ENCODE measurements around the gene CXCL16. TPM values are rescaled to one million over a fixed set of nuclear protein-coding genes. Genes with fewer than 3 reads are reported as not detected.

CXCL16 gene
- total RNA-seq, 2 experiments from 2014 or later: 3.1 to 3.4 TPM

GRCh38 chr17:4772235-4772613, 32.5 kb upstream of the CXCL16 start:
- intact Hi-C loops (cut with micrococcal nuclease): no loop called here
- H3K4me1 Mint-ChIP-seq (ENCODE audit: low read depth): peaks cover 11% of the 10 kb centered on the region
- POLR2A ChIA-PET: no interaction called here
- H3K36me3 Mint-ChIP-seq: no peaks in the 10 kb centered on the region
- DNase-seq: no peak
- CTCF ChIA-PET: interaction anchor here (2.0 kb wide), 1 partner anchor 18 kb away, joined by 5 read pairs; no protein-coding TSS in a partner anchor
- peaks cover 8% of the 10 kb centered on the region for H3K27me3 Mint-ChIP-seq
- no peak overlapping the region for H3K4me3 Mint-ChIP-seq
- no peaks in the 10 kb centered on the region for H3K9me3 Mint-ChIP-seq
- H3K27ac Mint-ChIP-seq: no peak overlapping the region

DNA sequence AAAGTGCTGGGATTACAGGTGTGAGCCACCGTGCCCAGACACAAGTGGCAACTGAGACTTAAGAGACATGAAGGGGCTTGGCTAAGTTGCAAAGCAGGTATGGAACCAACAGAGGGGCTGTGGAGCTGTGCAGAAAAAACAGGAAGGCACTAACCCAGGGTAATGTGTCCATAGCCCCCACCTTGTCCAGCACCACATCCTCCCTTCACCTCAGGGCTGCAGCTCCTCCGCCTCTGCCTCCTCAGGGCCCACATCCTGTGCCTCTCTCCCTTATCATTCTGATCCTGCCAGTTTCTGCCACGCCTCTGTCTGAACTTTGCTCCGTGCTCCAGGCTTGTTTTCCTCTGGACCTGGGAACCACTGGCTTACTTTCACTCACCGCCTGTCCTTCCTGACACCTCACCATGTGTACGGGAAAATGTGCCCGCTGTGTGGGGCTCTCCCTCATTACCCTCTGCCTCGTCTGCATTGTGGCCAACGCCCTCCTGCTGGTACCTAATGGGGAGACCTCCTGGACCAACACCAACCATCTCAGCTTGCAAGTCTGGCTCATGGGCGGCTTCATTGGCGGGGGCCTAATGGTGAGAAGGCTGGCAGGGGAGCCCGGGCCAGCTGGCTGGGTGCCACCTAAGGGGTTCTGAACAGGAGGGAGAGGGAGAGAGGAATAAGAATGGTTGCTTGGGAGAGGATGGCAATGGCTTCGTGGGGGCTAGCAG, 31.9 kb upstream of the CXCL16 start, which contains the start of gene TM4SF5:
TSS of gene TM4SF5 (plus strand) at position 368 of the 716 bp plus-strand sequence. CDS start at position 405, 37 bp downstream.
- POLR2A ChIA-PET: no interaction called here
- intact Hi-C loops (cut with micrococcal nuclease): no loop called here
- no peak within 1 kb of the TSS for H3K27ac Mint-ChIP-seq
- no peaks in the 10 kb centered on the region for H3K36me3 Mint-ChIP-seq
- peak; percentile 47 for DNase-seq
- peaks cover 8% of the 10 kb centered on the region for H3K27me3 Mint-ChIP-seq
- no peak within 1 kb of the TSS for H3K4me3 Mint-ChIP-seq
- H3K9me3 Mint-ChIP-seq: no peaks in the 10 kb centered on the region
- CTCF ChIA-PET: interaction anchor here (2.0 kb wide), 1 partner anchor 18 kb away, joined by 5 read pairs; no protein-coding TSS in a partner anchor
- peaks cover 11% of the 10 kb centered on the region for H3K4me1 Mint-ChIP-seq (ENCODE audit: low read depth)

- Mint-ChIP-seq H3K9me3 (no peaks in the 10 kb centered on the region), H3K36me3 (no peaks in the 10 kb centered on the region), H3K27me3 (peaks cover 6% of the 10 kb centered on the region), H3K27ac (no peak overlapping the region), H3K4me1 (ENCODE audit: low read depth) (peaks cover 11% of the 10 kb centered on the region), H3K4me3 (no peak overlapping the region)
- ChIA-PET CTCF (no interaction called here), POLR2A (no interaction called here)
- DNase-seq: no peak
- intact Hi-C loops (cut with micrococcal nuclease): no loop called here
Measured at GRCh38 chr17:4769628-4770027, 29.9 kb upstream of the CXCL16 start.

DNA sequence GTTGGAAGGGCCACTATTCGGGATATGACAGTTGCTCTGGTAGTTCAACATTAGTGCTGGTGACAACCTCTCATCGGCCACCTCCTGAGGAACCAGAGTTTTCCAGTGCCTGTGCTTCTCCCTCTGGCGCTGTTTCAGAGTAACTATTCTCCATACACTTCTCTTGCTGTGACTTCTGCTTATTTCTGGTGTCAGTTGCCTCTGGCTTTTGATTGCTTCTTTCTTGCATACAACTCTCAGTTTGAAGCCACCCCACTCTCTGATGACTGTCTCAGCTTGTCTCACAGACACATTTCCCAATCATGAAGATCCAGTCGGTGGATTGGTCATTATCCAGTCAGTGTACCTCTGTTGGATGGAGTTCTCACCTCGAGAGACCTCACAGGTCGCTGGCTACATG, 28.6 kb upstream of the CXCL16 start:
- Mint-ChIP-seq H3K4me3 (no peak overlapping the region), H3K36me3 (no peaks in the 10 kb centered on the region), H3K27me3 (peaks cover 6% of the 10 kb centered on the region), H3K4me1 (ENCODE audit: low read depth) (peaks cover 11% of the 10 kb centered on the region), H3K9me3 (no peaks in the 10 kb centered on the region), H3K27ac (no peak overlapping the region)
- intact Hi-C loops (cut with micrococcal nuclease): no loop called here
- ChIA-PET CTCF (no interaction called here), POLR2A (no interaction called here)
- DNase-seq: no peak

DNA sequence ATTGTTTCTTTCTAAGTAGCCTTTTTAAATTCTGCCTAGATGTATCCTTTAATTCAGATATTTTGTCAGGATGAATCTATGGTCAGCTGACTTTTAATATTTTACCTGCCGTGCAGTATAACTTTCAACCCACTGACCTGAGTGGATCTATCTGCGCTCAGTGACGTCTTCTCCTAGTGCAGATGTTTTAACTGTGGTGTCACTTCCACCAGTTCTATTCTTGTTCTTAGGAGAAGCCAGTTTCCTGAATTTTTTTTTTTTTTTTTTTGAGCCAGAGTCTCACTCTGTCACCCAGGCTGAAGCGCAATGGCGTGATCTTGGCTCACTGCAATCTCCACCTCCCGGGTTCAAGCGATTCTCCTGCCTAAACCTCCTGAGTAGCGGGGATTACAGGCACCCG, 27.0 kb upstream of the CXCL16 start:
- intact Hi-C loops (cut with micrococcal nuclease): no loop called here
- H3K4me1 Mint-ChIP-seq (ENCODE audit: low read depth): peaks cover 7% of the 10 kb centered on the region
- ChIA-PET POLR2A (no interaction called here), CTCF (interaction anchor here (0.7 kb wide), 1 partner anchor 307 kb away, joined by 3 read pairs; no protein-coding TSS in a partner anchor)
- no peaks in the 10 kb centered on the region for H3K9me3 Mint-ChIP-seq
- DNase-seq: no peak
- peaks cover 4% of the 10 kb centered on the region for H3K27me3 Mint-ChIP-seq
- H3K36me3 Mint-ChIP-seq: no peaks in the 10 kb centered on the region
- H3K4me3 Mint-ChIP-seq: no peak overlapping the region
- H3K27ac Mint-ChIP-seq: no peak overlapping the region

DNA sequence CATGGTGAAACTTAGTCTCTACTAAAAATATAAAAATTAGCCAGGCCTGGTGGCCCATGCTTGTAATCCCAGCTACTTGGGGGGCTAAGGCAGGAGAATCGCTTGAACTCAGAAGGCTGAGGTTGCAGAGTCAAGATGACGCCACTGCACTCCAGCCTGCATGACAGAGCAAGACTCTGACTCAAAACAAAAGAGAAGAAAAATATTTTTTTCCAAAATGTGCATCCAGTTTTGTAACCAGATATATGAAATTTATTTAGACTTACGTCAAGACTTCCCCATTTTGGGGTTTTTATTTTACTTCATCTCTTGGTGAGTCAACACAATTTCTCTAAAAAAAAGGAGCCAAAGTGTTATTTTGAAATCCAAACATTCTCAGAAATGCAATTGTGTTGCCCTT, 26.5 kb upstream of the CXCL16 start:
- Mint-ChIP-seq H3K27me3 (peaks cover 3% of the 10 kb centered on the region), H3K4me1 (ENCODE audit: low read depth) (peaks cover 3% of the 10 kb centered on the region), H3K4me3 (no peak overlapping the region), H3K36me3 (no peaks in the 10 kb centered on the region), H3K27ac (no peak overlapping the region), H3K9me3 (no peaks in the 10 kb centered on the region)
- DNase-seq: no peak
- ChIA-PET CTCF (no interaction called here), POLR2A (no interaction called here)
- intact Hi-C loops (cut with micrococcal nuclease): no loop called here

DNA sequence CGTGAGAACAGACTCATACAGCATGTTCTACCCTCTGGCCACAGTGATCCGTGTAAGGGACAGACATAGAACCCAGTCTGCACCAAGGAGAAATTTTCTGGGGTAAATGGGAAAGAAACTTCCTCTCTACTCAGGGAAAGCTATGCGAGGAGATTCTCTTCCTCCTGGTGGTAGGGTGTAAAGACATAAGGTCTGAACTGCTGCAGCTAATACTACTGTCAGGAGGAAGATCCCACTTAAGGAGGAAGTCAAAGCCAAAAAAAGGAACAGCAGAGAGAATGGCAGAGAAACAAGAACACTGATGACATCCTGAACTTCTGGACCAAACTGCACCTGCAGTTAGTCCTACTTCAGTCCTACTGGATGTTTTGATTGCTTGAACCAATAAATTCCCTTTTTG, 24.9 kb upstream of the CXCL16 start:
- no peak overlapping the region for H3K4me3 Mint-ChIP-seq
- DNase-seq: no peak
- H3K27me3 Mint-ChIP-seq: peaks cover 8% of the 10 kb centered on the region
- H3K9me3 Mint-ChIP-seq: no peaks in the 10 kb centered on the region
- intact Hi-C loops (cut with micrococcal nuclease): no loop called here
- no peaks in the 10 kb centered on the region for H3K36me3 Mint-ChIP-seq
- H3K4me1 Mint-ChIP-seq (ENCODE audit: low read depth): no peaks in the 10 kb centered on the region
- ChIA-PET POLR2A (no interaction called here), CTCF (interaction anchor here (1.7 kb wide), 1 partner anchor 25 kb away, joined by 6 read pairs; no protein-coding TSS in a partner anchor)
- no peak overlapping the region for H3K27ac Mint-ChIP-seq

DNA sequence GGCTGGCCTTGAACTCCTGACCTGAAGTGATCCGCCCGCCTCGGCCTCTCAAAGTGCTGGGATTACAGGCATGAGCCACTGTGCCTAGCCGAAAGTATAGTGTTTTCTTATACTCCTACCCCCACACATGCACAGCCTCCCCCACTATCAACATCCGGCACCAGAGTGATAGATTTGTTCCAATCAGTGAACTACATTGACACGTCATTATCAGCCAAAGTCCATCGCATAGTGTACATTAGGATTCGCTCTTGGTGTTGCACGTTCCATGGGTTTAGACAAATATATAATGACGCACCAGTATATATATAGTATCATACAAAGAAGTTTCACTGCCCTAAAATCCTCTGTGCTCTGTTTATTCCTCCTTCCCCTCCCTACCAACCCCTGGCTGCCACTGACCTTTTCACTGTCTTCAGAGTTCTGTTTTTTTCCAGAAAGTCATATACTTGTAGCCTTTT, 20.1 kb upstream of the CXCL16 start:
- no peaks in the 10 kb centered on the region for H3K36me3 Mint-ChIP-seq
- H3K4me1 Mint-ChIP-seq (ENCODE audit: low read depth): no peaks in the 10 kb centered on the region
- ChIA-PET POLR2A (no interaction called here), CTCF (no interaction called here)
- no peak for DNase-seq
- H3K27me3 Mint-ChIP-seq: peaks cover 10% of the 10 kb centered on the region
- intact Hi-C loops (cut with micrococcal nuclease): no loop called here
- H3K4me3 Mint-ChIP-seq: no peak overlapping the region
- no peaks in the 10 kb centered on the region for H3K9me3 Mint-ChIP-seq
- no peak overlapping the region for H3K27ac Mint-ChIP-seq

DNA sequence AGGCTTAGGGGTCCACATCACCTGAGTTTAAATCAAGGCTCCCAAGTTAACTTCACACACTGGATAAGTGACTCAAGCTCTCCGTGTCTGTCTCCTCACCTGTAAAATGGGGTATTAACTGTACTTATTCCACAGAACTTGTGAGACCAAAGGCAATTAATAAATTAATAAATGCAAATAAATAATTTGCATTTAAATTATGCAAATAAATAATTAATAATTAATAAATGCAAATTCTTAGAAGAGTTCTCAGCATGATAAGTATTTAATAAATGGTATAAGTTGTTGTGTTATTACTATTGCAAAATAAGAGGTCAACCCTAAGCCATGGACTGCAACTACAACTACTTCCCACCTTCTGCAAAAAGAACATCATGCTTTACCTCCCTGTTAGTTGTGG, 13.7 kb upstream of the CXCL16 start:
- peaks cover 2% of the 10 kb centered on the region for H3K4me1 Mint-ChIP-seq (ENCODE audit: low read depth)
- CTCF ChIA-PET: no interaction called here
- H3K27ac Mint-ChIP-seq: no peak overlapping the region
- peaks cover 16% of the 10 kb centered on the region for H3K27me3 Mint-ChIP-seq
- H3K36me3 Mint-ChIP-seq: no peaks in the 10 kb centered on the region
- intact Hi-C loops (cut with micrococcal nuclease): no loop called here
- POLR2A ChIA-PET: no interaction called here
- H3K9me3 Mint-ChIP-seq: no peaks in the 10 kb centered on the region
- no peak for DNase-seq
- no peak overlapping the region for H3K4me3 Mint-ChIP-seq

- POLR2A ChIA-PET: no interaction called here
- no peaks in the 10 kb centered on the region for H3K36me3 Mint-ChIP-seq
- H3K27ac Mint-ChIP-seq: no peak overlapping the region
- no peak for DNase-seq
- no peaks in the 10 kb centered on the region for H3K9me3 Mint-ChIP-seq
- CTCF ChIA-PET: no interaction called here
- intact Hi-C loops (cut with micrococcal nuclease): no loop called here
- H3K4me1 Mint-ChIP-seq (ENCODE audit: low read depth): peaks cover 11% of the 10 kb centered on the region
- peaks cover 16% of the 10 kb centered on the region for H3K27me3 Mint-ChIP-seq
- H3K4me3 Mint-ChIP-seq: no peak overlapping the region
Measured at GRCh38 chr17:4751932-4752331, 12.2 kb upstream of the CXCL16 start.

DNA sequence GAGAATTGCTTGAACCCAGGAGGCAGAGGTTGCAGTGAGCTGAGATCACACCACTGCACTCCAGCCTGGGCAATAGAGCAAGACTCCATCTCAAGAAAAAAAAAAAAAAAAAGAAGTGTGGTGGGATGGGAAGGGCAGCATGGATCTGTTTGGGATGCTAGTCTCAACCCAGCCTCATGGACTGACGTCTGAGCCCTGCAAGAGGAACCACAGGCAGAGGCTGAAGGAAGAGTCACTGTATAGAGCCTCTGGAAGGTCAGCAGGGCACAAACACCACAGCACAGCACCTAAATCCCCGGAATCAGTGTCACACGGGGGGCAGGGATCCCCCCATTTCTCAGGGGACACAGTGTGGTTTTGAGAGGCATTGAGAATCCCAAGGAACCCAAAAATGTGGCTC, 10.9 kb upstream of the CXCL16 start:
- intact Hi-C loops (cut with micrococcal nuclease): no loop called here
- ChIA-PET CTCF (no interaction called here), POLR2A (no interaction called here)

DNA sequence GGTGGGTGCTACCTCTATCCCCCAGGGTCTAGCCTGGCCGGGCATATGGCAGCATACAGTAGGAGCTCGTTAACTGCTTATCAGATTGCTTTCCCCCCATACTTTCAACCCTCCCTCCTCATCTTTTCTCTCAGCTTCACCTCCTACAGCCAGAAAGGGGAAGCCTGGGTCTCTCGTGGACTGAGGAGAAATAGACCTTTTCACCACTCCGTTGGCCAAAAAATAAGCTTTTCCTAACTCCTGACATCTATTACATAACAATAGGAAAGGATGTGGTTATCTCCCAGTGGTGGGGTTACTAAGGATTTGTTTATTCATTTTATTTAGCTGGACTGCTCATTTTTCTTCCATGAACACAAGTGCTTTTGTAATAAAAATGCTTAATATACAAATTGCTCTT, 9.0 kb upstream of the CXCL16 start:
- intact Hi-C loops (cut with micrococcal nuclease): loop anchor here (1.0 kb wide), 1 partner anchor 20 kb away; no protein-coding TSS in a partner anchor
- DNase-seq: no peak
- Mint-ChIP-seq H3K36me3 (no peaks in the 10 kb centered on the region), H3K27me3 (peaks cover 9% of the 10 kb centered on the region), H3K4me1 (ENCODE audit: low read depth) (peaks cover 11% of the 10 kb centered on the region), H3K4me3 (no peak overlapping the region), H3K9me3 (no peaks in the 10 kb centered on the region), H3K27ac (no peak overlapping the region)
- ChIA-PET CTCF (interaction anchor here (1.0 kb wide), 1 partner anchor 41 kb away, joined by 3 read pairs; no protein-coding TSS in a partner anchor), POLR2A (no interaction called here)

More for the DNA sequence above, 10.9 kb upstream of the CXCL16 start:
- no peak for DNase-seq
- Mint-ChIP-seq H3K27ac (no peak overlapping the region), H3K4me3 (no peak overlapping the region), H3K4me1 (ENCODE audit: low read depth) (peaks cover 11% of the 10 kb centered on the region), H3K36me3 (no peaks in the 10 kb centered on the region), H3K9me3 (no peaks in the 10 kb centered on the region), H3K27me3 (peaks cover 16% of the 10 kb centered on the region)

DNA sequence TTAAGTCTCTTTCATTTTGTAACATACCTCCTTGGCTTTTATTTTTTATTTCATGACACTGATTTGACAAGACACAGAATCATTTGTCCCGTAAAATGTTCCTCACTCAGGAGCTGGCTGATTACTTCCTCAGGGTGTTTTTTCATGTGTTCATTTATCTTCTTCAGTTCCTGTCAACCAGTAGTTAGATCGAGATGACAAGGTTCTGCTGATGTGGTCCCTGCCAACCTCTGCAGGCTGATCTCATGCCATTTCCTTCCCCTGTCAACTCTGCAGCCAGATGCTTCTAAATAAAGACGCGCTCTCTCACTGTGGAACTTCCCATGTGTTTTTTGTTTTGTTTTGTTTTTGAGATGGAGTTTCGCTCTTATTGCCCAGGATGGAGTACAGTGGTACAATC, 8.1 kb upstream of the CXCL16 start:
- peaks cover 11% of the 10 kb centered on the region for H3K4me1 Mint-ChIP-seq (ENCODE audit: low read depth)
- peaks cover 8% of the 10 kb centered on the region for H3K27me3 Mint-ChIP-seq
- no peak overlapping the region for H3K27ac Mint-ChIP-seq
- CTCF ChIA-PET: interaction anchor here (1.0 kb wide), 1 partner anchor 42 kb away, joined by 3 read pairs; no protein-coding TSS in a partner anchor
- peak; percentile 49 for DNase-seq
- H3K4me3 Mint-ChIP-seq: peak overlapping the region; percentile 17
- POLR2A ChIA-PET: no interaction called here
- no peaks in the 10 kb centered on the region for H3K36me3 Mint-ChIP-seq
- no peaks in the 10 kb centered on the region for H3K9me3 Mint-ChIP-seq
- intact Hi-C loops (cut with micrococcal nuclease): loop anchor here (1.0 kb wide), 1 partner anchor 20 kb away; no protein-coding TSS in a partner anchor
